ENCODE measurements around the gene KRTAP5-5. TPM values are rescaled to one million over a fixed set of nuclear protein-coding genes. Genes with fewer than 3 reads are reported as not detected.

The KRTAP5-5 gene
- total RNA-seq, 1 donor from 2014 or later = not detected

DNA sequence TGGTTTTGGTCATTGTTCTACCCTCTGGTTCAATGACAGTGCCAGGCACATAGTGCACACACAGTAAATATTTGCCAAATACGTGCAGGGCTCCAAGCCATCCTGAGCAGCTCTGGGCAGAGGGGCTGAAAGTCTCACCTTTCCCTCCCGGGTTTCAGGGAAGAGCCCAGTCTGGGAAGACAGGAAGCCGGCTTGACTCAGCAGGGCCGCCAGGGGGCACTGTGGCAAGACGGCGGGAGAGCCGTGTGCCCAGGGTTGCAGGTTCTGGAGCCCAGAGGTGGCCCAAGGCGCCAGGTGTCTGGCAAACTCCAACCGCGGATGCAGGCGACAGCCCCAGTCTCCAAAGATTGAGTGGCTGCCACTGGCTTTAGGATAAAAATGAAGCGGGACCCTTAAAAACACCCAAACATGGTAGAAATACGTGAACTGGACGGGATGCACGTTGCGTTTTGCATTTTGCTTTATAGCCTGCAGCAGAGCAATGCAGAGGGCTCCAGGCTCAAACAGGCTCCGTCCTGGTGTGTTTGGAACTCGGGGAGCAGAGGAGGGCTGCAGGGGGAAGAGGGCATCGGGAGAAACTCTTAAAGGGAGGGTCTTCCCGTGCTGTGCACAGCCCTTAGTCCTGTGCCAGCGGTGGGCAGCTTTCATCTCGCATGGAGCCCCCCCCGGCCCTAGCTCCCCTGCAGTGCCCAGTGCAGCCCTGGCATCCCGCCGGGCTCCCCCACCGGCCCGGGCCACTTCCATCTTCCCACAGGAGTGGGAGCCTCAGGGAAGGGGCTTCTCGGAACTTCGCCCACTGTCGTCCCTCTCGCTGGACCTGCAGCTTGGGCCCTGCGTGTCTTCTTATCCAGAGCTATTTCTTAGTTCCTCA lies 10.7 kb downstream of the KRTAP5-5 start:
- H3K9me3 Mint-ChIP-seq (ENCODE audit: unreplicated experiment) = no peaks in the 10 kb centered on the region
- TF ChIP-seq, protein P1, sequence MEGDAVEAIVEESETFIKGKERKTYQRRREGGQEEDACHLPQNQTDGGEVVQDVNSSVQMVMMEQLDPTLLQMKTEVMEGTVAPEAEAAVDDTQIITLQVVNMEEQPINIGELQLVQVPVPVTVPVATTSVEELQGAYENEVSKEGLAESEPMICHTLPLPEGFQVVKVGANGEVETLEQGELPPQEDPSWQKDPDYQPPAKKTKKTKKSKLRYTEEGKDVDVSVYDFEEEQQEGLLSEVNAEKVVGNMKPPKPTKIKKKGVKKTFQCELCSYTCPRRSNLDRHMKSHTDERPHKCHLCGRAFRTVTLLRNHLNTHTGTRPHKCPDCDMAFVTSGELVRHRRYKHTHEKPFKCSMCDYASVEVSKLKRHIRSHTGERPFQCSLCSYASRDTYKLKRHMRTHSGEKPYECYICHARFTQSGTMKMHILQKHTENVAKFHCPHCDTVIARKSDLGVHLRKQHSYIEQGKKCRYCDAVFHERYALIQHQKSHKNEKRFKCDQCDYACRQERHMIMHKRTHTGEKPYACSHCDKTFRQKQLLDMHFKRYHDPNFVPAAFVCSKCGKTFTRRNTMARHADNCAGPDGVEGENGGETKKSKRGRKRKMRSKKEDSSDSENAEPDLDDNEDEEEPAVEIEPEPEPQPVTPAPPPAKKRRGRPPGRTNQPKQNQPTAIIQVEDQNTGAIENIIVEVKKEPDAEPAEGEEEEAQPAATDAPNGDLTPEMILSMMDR (IDR thresholded peaks at IDR 0.05; ENCODE audit: partially characterized antibody, unreplicated experiment) = peak; percentile 94
- peak; percentile 75 for DNase-seq
- H3K36me3 Mint-ChIP-seq (ENCODE audit: unreplicated experiment) = no peaks in the 10 kb centered on the region
- H3K27ac Mint-ChIP-seq (ENCODE audit: unreplicated experiment) = no peak overlapping the region
- H3K4me3 Mint-ChIP-seq (ENCODE audit: unreplicated experiment) = no peak overlapping the region
- H3K4me1 Mint-ChIP-seq (ENCODE audit: low read depth, unreplicated experiment) = no peaks in the 10 kb centered on the region
- H3K27me3 Mint-ChIP-seq (ENCODE audit: unreplicated experiment) = no peaks in the 10 kb centered on the region

DNA sequence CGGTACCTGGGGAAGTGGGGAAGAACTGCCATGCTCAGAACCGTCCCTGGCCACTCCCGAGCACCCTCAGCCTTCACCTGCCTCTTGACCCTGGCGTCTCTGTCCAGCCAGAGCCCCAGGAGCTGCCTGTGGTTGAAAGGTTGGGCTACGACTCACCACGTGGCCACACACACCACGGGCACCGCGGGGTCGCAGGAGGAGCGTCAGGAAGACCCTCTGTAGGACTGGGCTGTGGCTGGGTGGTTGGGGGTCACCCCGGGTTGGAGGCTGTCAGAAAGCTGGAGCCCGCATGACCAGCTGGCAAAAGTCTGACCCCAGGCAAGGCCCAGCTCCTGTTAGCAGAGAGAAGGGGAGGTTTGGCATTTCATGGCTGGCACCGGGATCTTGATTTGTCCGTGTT lies 11.5 kb downstream of the KRTAP5-5 start:
- no peaks in the 10 kb centered on the region for H3K27me3 Mint-ChIP-seq (ENCODE audit: unreplicated experiment)
- no peak overlapping the region for H3K4me3 Mint-ChIP-seq (ENCODE audit: unreplicated experiment)
- TF ChIP-seq, protein P1 (IDR thresholded peaks at IDR 0.05; ENCODE audit: partially characterized antibody, unreplicated experiment) = no peak
- no peak for DNase-seq
- no peaks in the 10 kb centered on the region for H3K9me3 Mint-ChIP-seq (ENCODE audit: unreplicated experiment)
- H3K36me3 Mint-ChIP-seq (ENCODE audit: unreplicated experiment) = no peaks in the 10 kb centered on the region
- H3K4me1 Mint-ChIP-seq (ENCODE audit: low read depth, unreplicated experiment) = no peaks in the 10 kb centered on the region
- no peak overlapping the region for H3K27ac Mint-ChIP-seq (ENCODE audit: unreplicated experiment)

- Mint-ChIP-seq H3K27me3 (ENCODE audit: unreplicated experiment) (no peaks in the 10 kb centered on the region), H3K27ac (ENCODE audit: unreplicated experiment) (no peak overlapping the region), H3K36me3 (ENCODE audit: unreplicated experiment) (no peaks in the 10 kb centered on the region), H3K9me3 (ENCODE audit: unreplicated experiment) (no peaks in the 10 kb centered on the region), H3K4me1 (ENCODE audit: low read depth, unreplicated experiment) (no peaks in the 10 kb centered on the region), H3K4me3 (ENCODE audit: unreplicated experiment) (no peak overlapping the region)
- no peak for DNase-seq
- TF ChIP-seq, protein P1 (IDR thresholded peaks at IDR 0.05; ENCODE audit: partially characterized antibody, unreplicated experiment) = no peak
Observed at GRCh38 chr11:1642288-1643145, 12.9 kb downstream of the KRTAP5-5 start.

GRCh38 chr11:1643146-1643690 lies 13.6 kb downstream of the KRTAP5-5 start:
- Mint-ChIP-seq H3K27ac (ENCODE audit: unreplicated experiment) (no peak overlapping the region), H3K36me3 (ENCODE audit: unreplicated experiment) (no peaks in the 10 kb centered on the region), H3K4me1 (ENCODE audit: low read depth, unreplicated experiment) (no peaks in the 10 kb centered on the region), H3K4me3 (ENCODE audit: unreplicated experiment) (no peak overlapping the region), H3K27me3 (ENCODE audit: unreplicated experiment) (no peaks in the 10 kb centered on the region), H3K9me3 (ENCODE audit: unreplicated experiment) (no peaks in the 10 kb centered on the region)
- no peak for DNase-seq
- TF ChIP-seq, protein P1 (IDR thresholded peaks at IDR 0.05; ENCODE audit: partially characterized antibody, unreplicated experiment) = no peak

All from glutamatergic neuron (in vitro differentiated cells).